Measurements from ENCODE around the gene PHPT1. TPM values are rescaled to one million over a fixed set of nuclear protein-coding genes. Genes with fewer than 3 reads are reported as not detected.

PHPT1 gene
- total and polyA plus RNA-seq, 4 donors: 23.2 to 83.1 (median 42.3) TPM

- Histone ChIP-seq H3K9me3 (ENCODE audit: control insufficient read depth in 4 of 4, low read length in 3 of 4) (no peaks in the 10 kb centered on the region), H3K4me3 (ENCODE audit: low read depth in 1 of 3, low read length in 3 of 3) (no peak overlapping the region), H3K27ac (ENCODE audit: low read depth in 1 of 2, low read length in 2 of 2) (no peak overlapping the region), H3K4me1 (ENCODE audit: control insufficient read depth in 4 of 4, insufficient read depth in 4 of 4, low read length in 3 of 4) (no peaks in the 10 kb centered on the region), H3K36me3 (ENCODE audit: control insufficient read depth in 4 of 4, insufficient read depth in 3 of 4, low read depth in 1 of 4, low read length in 3 of 4) (peaks cover 0 to 9% (median 3%) of the 10 kb centered on the region in 4 donors), H3K9ac (ENCODE audit: low read depth in 1 of 2, low read length in 2 of 2) (no peak overlapping the region), H3K27me3 (ENCODE audit: control insufficient read depth in 4 of 4, insufficient read depth in 4 of 4, low read length in 3 of 4) (no peaks in the 10 kb centered on the region)
- DNase-seq (ENCODE audit: low spot score): no peak
- TF ChIP-seq, protein P1, sequence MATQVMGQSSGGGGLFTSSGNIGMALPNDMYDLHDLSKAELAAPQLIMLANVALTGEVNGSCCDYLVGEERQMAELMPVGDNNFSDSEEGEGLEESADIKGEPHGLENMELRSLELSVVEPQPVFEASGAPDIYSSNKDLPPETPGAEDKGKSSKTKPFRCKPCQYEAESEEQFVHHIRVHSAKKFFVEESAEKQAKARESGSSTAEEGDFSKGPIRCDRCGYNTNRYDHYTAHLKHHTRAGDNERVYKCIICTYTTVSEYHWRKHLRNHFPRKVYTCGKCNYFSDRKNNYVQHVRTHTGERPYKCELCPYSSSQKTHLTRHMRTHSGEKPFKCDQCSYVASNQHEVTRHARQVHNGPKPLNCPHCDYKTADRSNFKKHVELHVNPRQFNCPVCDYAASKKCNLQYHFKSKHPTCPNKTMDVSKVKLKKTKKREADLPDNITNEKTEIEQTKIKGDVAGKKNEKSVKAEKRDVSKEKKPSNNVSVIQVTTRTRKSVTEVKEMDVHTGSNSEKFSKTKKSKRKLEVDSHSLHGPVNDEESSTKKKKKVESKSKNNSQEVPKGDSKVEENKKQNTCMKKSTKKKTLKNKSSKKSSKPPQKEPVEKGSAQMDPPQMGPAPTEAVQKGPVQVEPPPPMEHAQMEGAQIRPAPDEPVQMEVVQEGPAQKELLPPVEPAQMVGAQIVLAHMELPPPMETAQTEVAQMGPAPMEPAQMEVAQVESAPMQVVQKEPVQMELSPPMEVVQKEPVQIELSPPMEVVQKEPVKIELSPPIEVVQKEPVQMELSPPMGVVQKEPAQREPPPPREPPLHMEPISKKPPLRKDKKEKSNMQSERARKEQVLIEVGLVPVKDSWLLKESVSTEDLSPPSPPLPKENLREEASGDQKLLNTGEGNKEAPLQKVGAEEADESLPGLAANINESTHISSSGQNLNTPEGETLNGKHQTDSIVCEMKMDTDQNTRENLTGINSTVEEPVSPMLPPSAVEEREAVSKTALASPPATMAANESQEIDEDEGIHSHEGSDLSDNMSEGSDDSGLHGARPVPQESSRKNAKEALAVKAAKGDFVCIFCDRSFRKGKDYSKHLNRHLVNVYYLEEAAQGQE (IDR thresholded peaks at IDR 0.05): no peak
- TF ChIP-seq HNF4A (conservative IDR thresholded peaks at IDR 0.05) (no peak), ZBTB33 (IDR thresholded peaks at IDR 0.05) (no peak), SP1 (IDR thresholded peaks at IDR 0.05) (no peak), JUND (IDR thresholded peaks at IDR 0.05) (no peak), NR2F2 (IDR thresholded peaks at IDR 0.05) (no peak), HNF4G (IDR thresholded peaks at IDR 0.05) (no peak), CTCF (IDR thresholded peaks at IDR 0.05; ENCODE audit: low read depth, low read length, missing input control) (no peak)
- WGBS: 48% methylated on average over 1 of the region's 1 CpG
These were observed 33.8 kb upstream of the PHPT1 start for GRCh38 chr9:136815422-136815782.

GRCh38 chr9:136820971-136821825 is 28.0 kb upstream of the PHPT1 start:
- H3K4me3 ChIP-seq (ENCODE audit: low read depth in 1 of 3, low read length in 3 of 3): peak overlapping the region in 1 of 3 donors; percentile 7
- H3K36me3 ChIP-seq (ENCODE audit: control insufficient read depth in 4 of 4, insufficient read depth in 3 of 4, low read depth in 1 of 4, low read length in 3 of 4): peaks cover 2 to 18% (median 9%) of the 10 kb centered on the region in 4 donors
- no peaks in the 10 kb centered on the region for H3K4me1 ChIP-seq (ENCODE audit: control insufficient read depth in 4 of 4, insufficient read depth in 4 of 4, low read length in 3 of 4)
- DNase-seq (ENCODE audit: low spot score): no peak
- no peak overlapping the region for H3K27ac ChIP-seq (ENCODE audit: low read depth in 1 of 2, low read length in 2 of 2)
- no peaks in the 10 kb centered on the region for H3K9me3 ChIP-seq (ENCODE audit: control insufficient read depth in 4 of 4, low read length in 3 of 4)
- no peaks in the 10 kb centered on the region for H3K27me3 ChIP-seq (ENCODE audit: control insufficient read depth in 4 of 4, insufficient read depth in 4 of 4, low read length in 3 of 4)
- 71% methylated on average over 83 of the region's 83 CpGs for WGBS
- no peak overlapping the region for H3K9ac ChIP-seq (ENCODE audit: low read depth in 1 of 2, low read length in 2 of 2)
- TF ChIP-seq TAF1 (conservative IDR thresholded peaks at IDR 0.05): no peak
- no peak for TF ChIP-seq EGR1 (IDR thresholded peaks at IDR 0.05; ENCODE audit: low read depth in 2 of 2)
- no peak for TF ChIP-seq CTCF (IDR thresholded peaks at IDR 0.05; ENCODE audit: low read depth, low read length, missing input control)
- TF ChIP-seq HNF4A (conservative IDR thresholded peaks at IDR 0.05): no peak
- TF ChIP-seq GABPA (IDR thresholded peaks at IDR 0.05 in 1 of 2, conservative IDR thresholded peaks at IDR 0.05 in 1 of 2): no peak
- TF ChIP-seq RXRA (IDR thresholded peaks at IDR 0.05): no peak
- TF ChIP-seq RAD21 (IDR thresholded peaks at IDR 0.05): no peak
- no peak for TF ChIP-seq NR2F2 (IDR thresholded peaks at IDR 0.05)
- no peak for TF ChIP-seq FOXA1 (IDR thresholded peaks at IDR 0.05)
- no peak for TF ChIP-seq YY1 (IDR thresholded peaks at IDR 0.05)
- no peak for TF ChIP-seq JUND (IDR thresholded peaks at IDR 0.05)
- TF ChIP-seq ZBTB33 (IDR thresholded peaks at IDR 0.05): no peak
- TF ChIP-seq HNF4G (IDR thresholded peaks at IDR 0.05): no peak
- TF ChIP-seq ATF3 (IDR thresholded peaks at IDR 0.05): no peak
- no peak for TF ChIP-seq SP1 (IDR thresholded peaks at IDR 0.05)
- TF ChIP-seq FOXA2 (IDR thresholded peaks at IDR 0.05): no peak
